ENCODE results near the gene CAVIN1. TPM values are rescaled to one million over a fixed set of nuclear protein-coding genes. Genes with fewer than 3 reads are reported as not detected.

Gene CAVIN1
- total and polyA plus RNA-seq, 2 donors (not counting 3 experiments of a cell fraction or from before 2014, with no cell fraction given), result 303 to 663 TPM

GRCh38 chr17:42460371-42460770 lies 37.3 kb upstream of the CAVIN1 start:
- CTCF ChIA-PET, result interaction anchor here (1.0 to 1.6 kb wide), 13 partner anchors 8 to 280 kb away, joined by 3 to 9 read pairs (median 4); partner anchors contain the start of gene CAVIN1
- no TSS peak for BruUV-seq (replicated peaks)
- peaks cover 37% of the 10 kb centered on the region for H3K4me1 ChIP-seq (ENCODE audit: control insufficient read depth, extremely low read depth, insufficient read depth, low read length)

More at GRCh38 chr17:42460371-42460770, 37.3 kb upstream of the CAVIN1 start:
- Histone ChIP-seq H4K20me1 (replicated peaks; ENCODE audit: control insufficient read depth, extremely low read depth, insufficient read depth, low read length) (peaks cover 2% of the 10 kb centered on the region), H3K27ac (ENCODE audit: insufficient read depth, low read depth, low read length) (no peak overlapping the region), H3K27me3 (ENCODE audit: control insufficient read depth in 2 of 2, insufficient read depth in 2 of 2, low read length in 2 of 2) (no peaks in the 10 kb centered on the region), H3K9me3 (replicated peaks; ENCODE audit: control insufficient read depth, insufficient read depth, low read length) (no peaks in the 10 kb centered on the region), H3K9me1 (replicated peaks; ENCODE audit: control insufficient read depth, extremely low read depth, insufficient read depth, low read length) (no peaks in the 10 kb centered on the region), H2AFZ (ENCODE audit: low read depth, low read length) (no peak overlapping the region), H3K4me3 (replicated peaks in 1 of 3; ENCODE audit: insufficient read depth in 1 of 3, low read depth in 1 of 3, low read length in 3 of 3) (peak overlapping the region in 1 of 3 experiments; percentile 80), H3K79me2 (ENCODE audit: control insufficient read depth, insufficient read depth, low read length) (peaks cover 8% of the 10 kb centered on the region), H3K9ac (replicated peaks; ENCODE audit: extremely low read depth, insufficient read depth, low read length) (no peak overlapping the region), H3K36me3 (ENCODE audit: control insufficient read depth in 2 of 2, extremely low read depth in 1 of 2, insufficient read depth in 2 of 2, low read length in 2 of 2) (peaks cover 0 to 2% of the 10 kb centered on the region in 2 experiments), H3K4me2 (ENCODE audit: insufficient read depth, low read length) (peak overlapping the region; percentile 92)
- intact Hi-C loops (cut with micrococcal nuclease) (no loop called here), dilution Hi-C loops (cut with MboI; ENCODE audit: extremely low pct_ligation_motif_present, low sequenced_read_pairs) (no loop called here)
- DNase-seq (ENCODE audit: low read depth, low spot score) (no peak), FAIRE-seq (no peak)
- POLR2A ChIA-PET, result no interaction called here
- TF ChIP-seq POLR2A (IDR thresholded peaks at IDR 0.05; ENCODE audit: low read depth, low read length), result no peak
- no peak for TF ChIP-seq CTCF (IDR thresholded peaks at IDR 0.05; ENCODE audit: extremely low read depth in 1 of 2, insufficient read depth in 1 of 2, low read depth in 1 of 2, low read length in 2 of 2)
- TF ChIP-seq JUN (IDR thresholded peaks at IDR 0.05; ENCODE audit: borderline replicate concordance, insufficient read depth, insufficient read length, low read depth), result no peak
- TF ChIP-seq EZH2 (IDR thresholded peaks at IDR 0.05; ENCODE audit: borderline replicate concordance, low read depth, low read length, severe bottlenecking), result no peak
- no peak for TF ChIP-seq FOS (IDR thresholded peaks at IDR 0.05; ENCODE audit: borderline replicate concordance, insufficient read depth, low read length)

Measured in endothelial cell of umbilical vein (primary cell).